SU-DHL-6 (cell line): ENCODE measurements around the gene CD151.

Experiments
- H2AFZ ChIP-seq: fragments of 200-600 bp; sonication (generic); 2 replicates; pipeline ENCODE4 v1.6.1; 2014; ENCODE audit warnings: low read depth, mild to moderate bottlenecking, moderate library complexity, mixed read lengths, antibody characterized with exemption, low read length; ENCODE audit not compliant: severe bottlenecking
- H3F3A ChIP-seq: fragments of 200-600 bp; shearing (Covaris generic); 2 replicates; pipeline ENCODE4 v1.6.0; 2016; ENCODE audit warnings: antibody characterized with exemption, mild to moderate bottlenecking; ENCODE audit not compliant: insufficient read depth
- H3K27ac ChIP-seq: fragments of 200-600 bp; sonication (generic); 2 replicates; pipeline ENCODE4 v1.5.1; 2016; ENCODE audit warnings: low read depth, mild to moderate bottlenecking, low read length, moderate library complexity, mixed read lengths
- H3K27me3 ChIP-seq: fragments of 200-600 bp; sonication (generic), shearing (Covaris generic); 2 replicates; pipeline ENCODE4 v1.6.0; 2014; ENCODE audit warnings: mild to moderate bottlenecking, low read length
- H3K36me3 ChIP-seq: fragments of 200-600 bp; sonication (generic); 2 replicates; pipeline ENCODE4 v1.6.1; 2014; ENCODE audit warnings: mild to moderate bottlenecking, low read length, mixed read lengths
- H3K4me2 ChIP-seq: fragments of 300-600, 200-600 bp; shearing (Covaris generic), sonication (generic); 2 replicates; pipeline ENCODE4 v1.6.0; 2014; ENCODE audit warnings: low read length, low read depth, mild to moderate bottlenecking; ENCODE audit not compliant: poor library complexity, severe bottlenecking
- H3K4me3 ChIP-seq: fragments of 200-600 bp; sonication (generic); 2 replicates; pipeline ENCODE4 v1.5.1; 2014; ENCODE audit warnings: antibody characterized with exemption, low read length, mild to moderate bottlenecking, mixed read lengths; ENCODE audit not compliant: insufficient read depth, poor library complexity, severe bottlenecking
- H3K79me2 ChIP-seq: fragments of 200-600 bp; sonication (generic); 2 replicates; pipeline ENCODE4 v1.6.1; 2014; ENCODE audit warnings: mild to moderate bottlenecking, low read length, moderate library complexity; ENCODE audit not compliant: insufficient read depth
- H3K9ac ChIP-seq: fragments of 200-600 bp; sonication (generic); 2 replicates; pipeline ENCODE4 v1.7.0; 2014; ENCODE audit warnings: mild to moderate bottlenecking, low read length
- H3K9me2 ChIP-seq: fragments of 200-600 bp; sonication (generic); replicated peaks from 2 replicates; pipeline ENCODE4 v1.6.1; 2014; ENCODE audit warnings: low read length; ENCODE audit not compliant: insufficient read depth
- H3K9me3 ChIP-seq: fragments of 200-600 bp; sonication (generic); 2 replicates; pipeline ENCODE4 v1.6.1; 2014; ENCODE audit warnings: low read length, mixed read lengths; ENCODE audit not compliant: insufficient read depth
- H4K20me1 ChIP-seq: fragments of 200-600 bp; sonication (generic); 2 replicates; pipeline ENCODE4 v1.6.1; 2014; ENCODE audit warnings: low read depth, mild to moderate bottlenecking, antibody characterized with exemption, low read length, moderate library complexity, mixed read lengths
- EZH2phosphoT487 ChIP-seq: fragments of 200-600 bp; sonication (generic), shearing (Covaris generic); conservative IDR thresholded peaks from 2 replicates; pipeline ENCODE4 v1.6.1; 2018; ENCODE audit warnings: mild to moderate bottlenecking, antibody characterized with exemption, low read length, moderate library complexity, mixed read lengths
- TF ChIP-seq, protein P1 (sequence below): fragments of 200-600 bp; sonication (generic); IDR thresholded peaks from one replicate; pipeline ENCODE4 v1.5.1; 2017; ENCODE audit warnings: antibody characterized with exemption, mild to moderate bottlenecking, low read length, moderate library complexity; ENCODE audit not compliant: insufficient read depth, poor library complexity, severe bottlenecking

The CD151 gene

DNA sequence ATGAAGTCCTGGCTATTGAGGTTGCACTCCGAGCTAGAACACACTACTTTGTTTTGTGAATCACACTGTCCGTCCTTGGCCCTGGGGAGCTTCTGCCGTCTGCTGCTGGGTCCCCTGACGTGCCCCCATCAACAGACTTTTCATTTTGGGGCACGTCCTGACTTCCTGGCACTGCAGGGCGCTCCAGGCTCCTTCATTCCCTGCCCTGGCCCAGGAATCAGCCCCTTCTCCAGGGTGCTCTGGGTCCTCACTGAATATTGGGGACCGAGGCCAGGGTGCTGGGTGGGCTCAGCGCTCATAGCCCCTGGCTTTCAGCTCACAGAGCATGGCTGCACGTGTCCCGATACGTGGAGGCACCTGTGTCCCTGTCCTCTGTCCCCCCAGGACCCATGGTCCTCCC lies 32.1 kb downstream of the CD151 start:
- TF ChIP-seq EZH2phosphoT487: no peak
- TF ChIP-seq, protein P1, sequence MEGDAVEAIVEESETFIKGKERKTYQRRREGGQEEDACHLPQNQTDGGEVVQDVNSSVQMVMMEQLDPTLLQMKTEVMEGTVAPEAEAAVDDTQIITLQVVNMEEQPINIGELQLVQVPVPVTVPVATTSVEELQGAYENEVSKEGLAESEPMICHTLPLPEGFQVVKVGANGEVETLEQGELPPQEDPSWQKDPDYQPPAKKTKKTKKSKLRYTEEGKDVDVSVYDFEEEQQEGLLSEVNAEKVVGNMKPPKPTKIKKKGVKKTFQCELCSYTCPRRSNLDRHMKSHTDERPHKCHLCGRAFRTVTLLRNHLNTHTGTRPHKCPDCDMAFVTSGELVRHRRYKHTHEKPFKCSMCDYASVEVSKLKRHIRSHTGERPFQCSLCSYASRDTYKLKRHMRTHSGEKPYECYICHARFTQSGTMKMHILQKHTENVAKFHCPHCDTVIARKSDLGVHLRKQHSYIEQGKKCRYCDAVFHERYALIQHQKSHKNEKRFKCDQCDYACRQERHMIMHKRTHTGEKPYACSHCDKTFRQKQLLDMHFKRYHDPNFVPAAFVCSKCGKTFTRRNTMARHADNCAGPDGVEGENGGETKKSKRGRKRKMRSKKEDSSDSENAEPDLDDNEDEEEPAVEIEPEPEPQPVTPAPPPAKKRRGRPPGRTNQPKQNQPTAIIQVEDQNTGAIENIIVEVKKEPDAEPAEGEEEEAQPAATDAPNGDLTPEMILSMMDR: no peak
- Histone ChIP-seq H3K9ac (no peak overlapping the region), H3K27ac (no peak overlapping the region)

DNA sequence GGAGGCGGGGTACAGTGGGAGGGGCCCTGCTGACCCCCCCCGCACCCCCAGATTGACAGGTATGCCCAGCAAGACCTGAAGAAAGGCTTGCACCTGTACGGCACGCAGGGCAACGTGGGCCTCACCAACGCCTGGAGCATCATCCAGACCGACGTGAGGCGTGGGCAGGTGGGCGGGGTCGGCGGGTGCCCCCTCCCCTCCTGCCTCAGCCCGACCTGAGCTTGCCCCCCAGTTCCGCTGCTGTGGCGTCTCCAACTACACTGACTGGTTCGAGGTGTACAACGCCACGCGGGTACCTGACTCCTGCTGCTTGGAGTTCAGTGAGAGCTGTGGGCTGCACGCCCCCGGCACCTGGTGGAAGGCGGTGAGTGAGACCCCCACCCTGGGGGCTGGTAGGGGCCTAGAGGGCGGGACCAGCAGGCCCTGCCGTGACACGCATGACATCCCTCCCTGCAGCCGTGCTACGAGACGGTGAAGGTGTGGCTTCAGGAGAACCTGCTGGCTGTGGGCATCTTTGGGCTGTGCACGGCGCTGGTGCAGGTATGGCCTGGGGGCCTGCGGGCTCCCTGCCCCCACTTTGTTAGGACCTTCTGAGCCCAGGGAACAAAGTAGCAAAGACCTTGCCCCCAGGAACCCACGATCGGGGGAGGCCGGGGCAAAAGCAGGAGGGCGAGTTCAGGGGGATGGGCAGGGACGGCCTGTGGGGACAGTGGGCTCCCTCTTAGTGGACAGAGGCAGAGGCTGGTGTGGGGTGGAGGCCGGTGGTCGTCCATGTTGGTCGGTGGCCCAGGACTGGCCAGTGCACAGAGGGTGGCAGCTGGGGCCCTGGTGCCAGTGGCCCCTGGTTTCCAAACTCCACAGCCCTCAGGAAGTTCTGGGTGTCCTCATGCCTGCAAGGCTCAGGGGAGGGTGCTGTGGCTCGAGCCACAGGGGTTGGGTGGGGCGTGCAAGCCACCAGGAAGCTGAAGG lies 33.0 kb downstream of the CD151 start:
- no peak overlapping the region for H3K9ac ChIP-seq
- H3K27ac ChIP-seq: no peak overlapping the region
- no peaks in the 10 kb centered on the region for H3K9me3 ChIP-seq
- H3K27me3 ChIP-seq: no peaks in the 10 kb centered on the region
- H3K9me2 ChIP-seq: no peaks in the 10 kb centered on the region
- no peaks in the 10 kb centered on the region for H3K36me3 ChIP-seq
- H3K79me2 ChIP-seq: no peaks in the 10 kb centered on the region
- H3K4me2 ChIP-seq: no peak overlapping the region
- TF ChIP-seq, protein P1: no peak
- TF ChIP-seq EZH2phosphoT487: no peak
- H3K4me3 ChIP-seq: no peak overlapping the region
- no peaks in the 10 kb centered on the region for H3F3A ChIP-seq
- no peak overlapping the region for H2AFZ ChIP-seq
- no peaks in the 10 kb centered on the region for H4K20me1 ChIP-seq

More for the DNA sequence above, 32.1 kb downstream of the CD151 start:
- no peaks in the 10 kb centered on the region for H3K27me3 ChIP-seq
- H4K20me1 ChIP-seq: no peaks in the 10 kb centered on the region
- H2AFZ ChIP-seq: no peak overlapping the region
- H3K4me2 ChIP-seq: no peak overlapping the region
- H3K79me2 ChIP-seq: no peaks in the 10 kb centered on the region
- H3K4me3 ChIP-seq: no peak overlapping the region
- H3K9me2 ChIP-seq: no peaks in the 10 kb centered on the region
- H3K36me3 ChIP-seq: no peaks in the 10 kb centered on the region
- no peaks in the 10 kb centered on the region for H3F3A ChIP-seq
- H3K9me3 ChIP-seq: no peaks in the 10 kb centered on the region

DNA sequence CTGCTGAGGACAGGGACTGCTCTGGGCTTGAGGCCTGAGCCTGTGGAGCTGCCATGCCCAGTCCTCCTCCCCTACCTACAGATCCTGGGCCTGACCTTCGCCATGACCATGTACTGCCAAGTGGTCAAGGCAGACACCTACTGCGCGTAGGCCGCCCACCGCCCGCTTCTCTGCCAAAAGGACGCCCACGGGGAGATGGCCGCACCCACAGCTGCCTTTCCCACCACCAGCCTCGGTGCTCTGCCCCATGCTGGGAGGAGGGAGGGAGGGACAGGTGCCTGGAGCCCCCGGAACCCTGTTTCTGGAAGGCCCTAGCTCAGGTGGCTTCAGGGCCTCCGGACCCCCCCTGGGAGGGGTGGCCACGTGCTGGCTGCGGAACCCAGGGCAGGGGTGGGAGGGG lies 33.7 kb downstream of the CD151 start:
- Histone ChIP-seq H3K9ac (no peak overlapping the region), H3K4me2 (no peak overlapping the region), H4K20me1 (no peaks in the 10 kb centered on the region), H3K27me3 (no peaks in the 10 kb centered on the region), H2AFZ (no peak overlapping the region), H3F3A (no peaks in the 10 kb centered on the region), H3K79me2 (no peaks in the 10 kb centered on the region), H3K9me2 (no peaks in the 10 kb centered on the region), H3K27ac (no peak overlapping the region), H3K9me3 (no peaks in the 10 kb centered on the region), H3K4me3 (no peak overlapping the region), H3K36me3 (no peaks in the 10 kb centered on the region)
- TF ChIP-seq, protein P1: no peak
- TF ChIP-seq EZH2phosphoT487: no peak
